ENCODE data around the gene LRRC15.

- TF ChIP-seq CTCF (IDR thresholded peaks at IDR 0.05; ENCODE audit: low read depth, low read length, poor library complexity, severe bottlenecking) (no peak), EZH2phosphoT487 (IDR thresholded peaks at IDR 0.05; ENCODE audit: borderline replicate concordance, low read length) (no peak)
Measured at GRCh38 chr3:194399874-194400411, 30.4 kb upstream of the LRRC15 start.

All from DOHH2 (cell line).